Suprapubic skin (tissue), 4 donors: ENCODE results near the gene NAPA. TPM values are rescaled to one million over a fixed set of nuclear protein-coding genes. Genes with fewer than 3 reads are reported as not detected.

ENCODE experiments used
- DNase-seq, 2 donors: peaks; one replicate each; pipeline ENCODE4 v3.0.0-alpha.2; 2019; ENCODE audit warnings: low spot score in 2 of 2
- H3K27ac ChIP-seq: fragments of 200-600 bp; sonication (generic); one replicate; pipeline ENCODE4 v1.5.1; 2019
- H3K27me3 ChIP-seq: fragments of 200-600 bp; sonication (generic); one replicate; pipeline ENCODE4 v1.5.1; 2019
- H3K36me3 ChIP-seq: fragments of 200-600 bp; sonication (generic); one replicate; pipeline ENCODE4 v1.5.1; 2019
- H3K4me1 ChIP-seq: fragments of 200-600 bp; sonication (generic); one replicate; pipeline ENCODE4 v1.5.1; 2019
- H3K4me3 ChIP-seq: fragments of 200-600 bp; sonication (generic); one replicate; pipeline ENCODE4 v1.5.1; 2019; ENCODE audit warnings: mild to moderate bottlenecking
- H3K9me3 ChIP-seq: fragments of 200-600 bp; sonication (generic); one replicate; pipeline ENCODE4 v1.5.1; 2019
- EP300 ChIP-seq: sonication (generic); formaldehyde crosslinking; IDR thresholded peaks from one replicate; pipeline ENCODE4 v1.6.1; 2017; ENCODE audit warnings: antibody characterized with exemption
- POLR2A ChIP-seq, 2 donors: fragments of 450-650 bp; IDR thresholded peaks; one replicate each; pipeline ENCODE4 v1.6.1; 2017; ENCODE audit warnings: antibody characterized with exemption in 2 of 2, mild to moderate bottlenecking in 2 of 2, moderate library complexity in 2 of 2
- POLR2AphosphoS5 ChIP-seq, 3 donors: sonication (generic); formaldehyde crosslinking; IDR thresholded peaks; one replicate each; pipeline ENCODE4 v1.6.1; 2017; ENCODE audit warnings: antibody characterized with exemption in 3 of 3
- WGBS: methylation state at CpG from one replicate; pipeline ENCODE4 v1.1.5; 2018; 5-methylcytosine and 5-hydroxymethylcytosine counted together
- total RNA-seq, 4 donors: library from RNA; depleted of rRNA; stranded (reverse); fragments of >200 nt; gene quantifications; one replicate each; pipeline ENCODE4 v1.1.0, GENCODE V29; 2016
- TF ChIP-seq, protein P1 (sequence below), 2 donors: fragments of 200-600 bp in 1 of 2; fragments of 450-650 bp in 1 of 2; sonication (generic) in 1 of 2; IDR thresholded peaks; one replicate each; pipeline ENCODE4 v1.5.1; 2016 to 2019; ENCODE audit warnings: antibody characterized with exemption in 2 of 2, mild to moderate bottlenecking in 1 of 2, moderate library complexity in 1 of 2

NAPA gene
- total RNA-seq, 4 donors from 2014 or later, result 170 to 232 (median 193) TPM

DNA sequence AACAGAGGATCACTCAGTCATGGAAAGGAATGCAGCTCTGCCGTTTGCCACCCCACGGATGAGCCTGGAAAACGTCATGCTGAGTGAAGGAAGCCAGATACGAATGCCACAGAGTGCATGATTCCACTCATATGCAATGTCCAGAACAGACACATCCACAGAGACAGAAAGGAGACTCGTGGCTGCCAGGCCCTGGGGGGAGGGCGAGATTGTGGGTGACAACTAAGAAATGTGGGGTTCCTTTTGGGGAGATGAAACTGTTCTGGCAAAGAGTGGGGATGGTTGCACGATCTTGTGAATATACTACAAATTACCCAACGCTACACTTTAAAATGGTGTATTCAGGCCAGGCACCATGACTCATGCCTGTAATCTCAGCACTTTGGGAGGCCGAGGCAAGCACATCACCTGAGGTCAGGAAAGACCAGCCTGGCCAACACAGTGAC, 27.2 kb upstream of the NAPA start:
- TF ChIP-seq, protein P1, sequence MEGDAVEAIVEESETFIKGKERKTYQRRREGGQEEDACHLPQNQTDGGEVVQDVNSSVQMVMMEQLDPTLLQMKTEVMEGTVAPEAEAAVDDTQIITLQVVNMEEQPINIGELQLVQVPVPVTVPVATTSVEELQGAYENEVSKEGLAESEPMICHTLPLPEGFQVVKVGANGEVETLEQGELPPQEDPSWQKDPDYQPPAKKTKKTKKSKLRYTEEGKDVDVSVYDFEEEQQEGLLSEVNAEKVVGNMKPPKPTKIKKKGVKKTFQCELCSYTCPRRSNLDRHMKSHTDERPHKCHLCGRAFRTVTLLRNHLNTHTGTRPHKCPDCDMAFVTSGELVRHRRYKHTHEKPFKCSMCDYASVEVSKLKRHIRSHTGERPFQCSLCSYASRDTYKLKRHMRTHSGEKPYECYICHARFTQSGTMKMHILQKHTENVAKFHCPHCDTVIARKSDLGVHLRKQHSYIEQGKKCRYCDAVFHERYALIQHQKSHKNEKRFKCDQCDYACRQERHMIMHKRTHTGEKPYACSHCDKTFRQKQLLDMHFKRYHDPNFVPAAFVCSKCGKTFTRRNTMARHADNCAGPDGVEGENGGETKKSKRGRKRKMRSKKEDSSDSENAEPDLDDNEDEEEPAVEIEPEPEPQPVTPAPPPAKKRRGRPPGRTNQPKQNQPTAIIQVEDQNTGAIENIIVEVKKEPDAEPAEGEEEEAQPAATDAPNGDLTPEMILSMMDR (IDR thresholded peaks at IDR 0.05), result no peak
- no peak for TF ChIP-seq EP300
- TF ChIP-seq POLR2A (IDR thresholded peaks at IDR 0.05), result no peak
- no peak for TF ChIP-seq POLR2AphosphoS5 (IDR thresholded peaks at IDR 0.05)
- H3K4me1 ChIP-seq, result peaks cover 10% of the 10 kb centered on the region

DNA sequence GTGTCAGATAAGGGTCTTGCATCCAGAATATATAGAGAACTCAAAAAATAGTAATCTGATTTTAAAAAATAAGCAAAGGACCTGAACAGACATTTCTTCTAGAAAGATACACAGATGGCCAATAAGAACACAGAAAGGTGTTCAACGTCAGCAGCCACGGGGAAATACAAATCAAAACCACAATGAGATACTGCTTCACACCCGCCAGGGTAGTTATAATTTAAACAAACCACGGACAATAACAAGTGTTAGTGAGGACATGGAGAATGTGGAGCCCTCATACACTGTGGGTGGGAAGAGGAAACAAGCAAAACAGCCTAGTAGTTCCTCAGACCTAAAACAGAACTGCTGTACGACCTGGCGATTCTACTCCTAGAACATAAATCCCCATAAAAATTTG, 26.7 kb upstream of the NAPA start:
- H3K27me3 ChIP-seq, result peaks cover 22% of the 10 kb centered on the region
- H3K27ac ChIP-seq, result no peak overlapping the region
- H3K36me3 ChIP-seq, result no peaks in the 10 kb centered on the region
- H3K4me1 ChIP-seq, result peaks cover 10% of the 10 kb centered on the region
- H3K4me3 ChIP-seq, result no peak overlapping the region
- DNase-seq, result no peak
- WGBS, result 72% methylated on average over 6 of the region's 6 CpGs
- TF ChIP-seq POLR2AphosphoS5 (IDR thresholded peaks at IDR 0.05) (no peak), POLR2A (IDR thresholded peaks at IDR 0.05) (no peak), EP300 (no peak)
- TF ChIP-seq, protein P1 (IDR thresholded peaks at IDR 0.05), result no peak
- no peaks in the 10 kb centered on the region for H3K9me3 ChIP-seq

More for the DNA sequence above, 27.2 kb upstream of the NAPA start:
- no peak overlapping the region for H3K4me3 ChIP-seq
- H3K27me3 ChIP-seq, result peaks cover 22% of the 10 kb centered on the region
- no peak for DNase-seq
- 67% methylated on average over 9 of the region's 9 CpGs for WGBS
- no peaks in the 10 kb centered on the region for H3K36me3 ChIP-seq
- no peaks in the 10 kb centered on the region for H3K9me3 ChIP-seq
- no peak overlapping the region for H3K27ac ChIP-seq

DNA sequence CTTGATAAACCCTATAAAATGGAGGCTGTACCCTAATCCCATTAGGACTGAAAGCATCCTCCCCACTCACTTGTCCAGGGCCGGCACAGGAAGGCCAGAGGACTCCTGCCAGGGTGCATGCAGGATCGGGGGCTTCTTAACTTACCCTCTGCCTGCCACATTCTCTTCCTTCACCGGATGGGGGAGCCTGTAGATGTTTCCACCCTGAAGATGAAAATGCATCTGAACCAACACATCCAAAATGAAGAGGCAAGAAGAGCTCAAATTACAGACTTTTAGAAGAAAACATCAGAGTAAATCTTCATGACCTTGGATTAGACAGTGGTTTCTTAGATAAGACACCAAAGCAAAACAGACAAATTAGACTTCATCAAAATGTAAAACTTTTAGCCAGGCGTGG, 25.9 kb upstream of the NAPA start:
- H3K4me1 ChIP-seq, result peaks cover 10% of the 10 kb centered on the region
- no peak for DNase-seq
- WGBS, result 67% methylated on average over 4 of the region's 4 CpGs
- no peaks in the 10 kb centered on the region for H3K9me3 ChIP-seq
- H3K4me3 ChIP-seq, result no peak overlapping the region
- H3K27ac ChIP-seq, result no peak overlapping the region
- H3K36me3 ChIP-seq, result no peaks in the 10 kb centered on the region
- TF ChIP-seq EP300 (no peak), POLR2AphosphoS5 (IDR thresholded peaks at IDR 0.05) (no peak), POLR2A (IDR thresholded peaks at IDR 0.05) (no peak)
- TF ChIP-seq, protein P1 (IDR thresholded peaks at IDR 0.05), result no peak
- peaks cover 21% of the 10 kb centered on the region for H3K27me3 ChIP-seq

DNA sequence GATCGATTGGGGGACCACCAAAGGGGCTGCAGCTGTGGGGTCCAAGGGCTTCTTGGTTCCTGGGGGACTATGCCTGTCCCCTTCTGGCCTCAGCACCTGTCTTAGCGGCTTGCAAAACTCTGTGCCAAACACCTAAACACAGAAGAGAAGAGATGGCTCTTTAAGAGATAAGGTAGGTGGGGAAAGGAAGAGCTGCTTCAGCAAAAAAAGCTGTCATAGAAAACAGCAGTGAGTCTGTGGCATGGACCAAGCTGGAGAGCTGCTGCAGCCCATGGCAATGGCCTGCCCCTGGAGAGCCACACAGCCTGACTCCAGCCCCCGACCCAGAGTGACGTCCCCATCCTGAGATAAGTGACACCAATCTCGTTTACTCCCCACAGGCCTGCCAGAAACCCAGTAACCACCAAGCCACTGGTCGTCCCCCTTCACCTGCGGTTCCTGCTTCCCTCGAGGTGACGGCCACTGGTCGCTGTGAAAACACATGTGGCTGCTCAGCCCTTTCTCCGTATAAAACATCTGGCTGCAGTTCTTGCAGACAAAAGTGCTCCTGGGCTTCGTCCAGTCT, 25.0 kb upstream of the NAPA start:
- peaks cover 12% of the 10 kb centered on the region for H3K27me3 ChIP-seq
- H3K27ac ChIP-seq, result no peak overlapping the region

DNA sequence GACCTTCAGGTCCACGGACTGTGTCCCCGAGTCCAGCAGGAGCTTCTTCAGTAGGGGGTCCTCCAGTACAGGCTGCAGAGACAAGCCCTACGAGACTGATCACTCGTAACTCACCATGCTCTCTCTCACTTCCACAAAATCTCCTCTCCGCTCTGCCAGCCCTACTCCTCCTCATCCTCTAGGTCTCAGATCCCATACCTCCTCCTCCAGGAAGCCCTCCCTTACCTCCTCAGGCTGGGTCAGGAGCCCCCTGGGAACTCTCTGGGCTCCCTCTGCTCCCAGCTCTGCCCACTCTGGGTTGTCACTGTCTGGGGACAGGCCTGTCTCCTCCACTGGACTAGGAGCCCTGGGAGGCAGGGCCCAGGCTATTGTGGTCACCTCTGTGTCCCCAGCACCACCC, 23.9 kb upstream of the NAPA start:
- Histone ChIP-seq H3K27ac (no peak overlapping the region), H3K36me3 (no peaks in the 10 kb centered on the region), H3K27me3 (peaks cover 2% of the 10 kb centered on the region), H3K9me3 (no peaks in the 10 kb centered on the region), H3K4me1 (no peaks in the 10 kb centered on the region), H3K4me3 (no peak overlapping the region)
- WGBS, result 74% methylated on average over 5 of the region's 5 CpGs
- no peak for DNase-seq
- TF ChIP-seq, protein P1 (IDR thresholded peaks at IDR 0.05), result no peak
- no peak for TF ChIP-seq POLR2AphosphoS5 (IDR thresholded peaks at IDR 0.05)
- no peak for TF ChIP-seq EP300
- TF ChIP-seq POLR2A (IDR thresholded peaks at IDR 0.05), result no peak

More for the DNA sequence above, 25.0 kb upstream of the NAPA start:
- TF ChIP-seq POLR2A (IDR thresholded peaks at IDR 0.05), result no peak
- TF ChIP-seq, protein P1 (IDR thresholded peaks at IDR 0.05), result no peak
- TF ChIP-seq POLR2AphosphoS5 (IDR thresholded peaks at IDR 0.05), result no peak
- TF ChIP-seq EP300, result no peak
- Histone ChIP-seq H3K36me3 (no peaks in the 10 kb centered on the region), H3K9me3 (no peaks in the 10 kb centered on the region), H3K4me1 (peaks cover under 1% of the 10 kb centered on the region), H3K4me3 (no peak overlapping the region)
- WGBS, result 79% methylated on average over 11 of the region's 12 CpGs
- no peak for DNase-seq
